HEK293 (cell line): Measurements from ENCODE around the gene FAM83E.
A peak's percentile ranks its signal among the peaks of the same experiment; 100 is the strongest.

Source experiments
- HOXC10 ChIP-seq: sonication (generic); formaldehyde crosslinking; IDR thresholded peaks from 2 replicates; pipeline ENCODE4 v1.8.1; 2023; ENCODE audit warnings: mild to moderate bottlenecking, missing genetic modification reagents
- KLF10 ChIP-seq: fragments of 450-650 bp; IDR thresholded peaks from 2 replicates; pipeline ENCODE4 v1.5.1; 2018; ENCODE audit warnings: missing biosample characterization, mild to moderate bottlenecking, missing genetic modification characterization
- PRDM4 ChIP-seq: fragments of 450-650 bp; formaldehyde crosslinking; IDR thresholded peaks from 2 replicates; pipeline ENCODE4 v1.5.1; 2017; ENCODE audit warnings: missing biosample characterization, missing genetic modification characterization
- ZBTB17 ChIP-seq: fragments of 450-650 bp; formaldehyde crosslinking; IDR thresholded peaks from 2 replicates; pipeline ENCODE4 v1.5.1; 2016; ENCODE audit warnings: missing biosample characterization, missing genetic modification characterization
- ZFHX2 ChIP-seq: fragments of 450-650 bp; formaldehyde crosslinking; conservative IDR thresholded peaks from 2 replicates; pipeline ENCODE4 v1.5.1; 2016; ENCODE audit warnings: missing biosample characterization, missing genetic modification characterization
- ZFP41 ChIP-seq: fragments of 450-650 bp; formaldehyde crosslinking; IDR thresholded peaks from 2 replicates; pipeline ENCODE4 v1.5.1; 2016; ENCODE audit warnings: missing biosample characterization, missing genetic modification characterization, borderline replicate concordance
- ZNF132 ChIP-seq: fragments of 450-650 bp; formaldehyde crosslinking; IDR thresholded peaks from 2 replicates; pipeline ENCODE4 v1.5.1; 2017; ENCODE audit warnings: missing biosample characterization, missing genetic modification characterization, borderline replicate concordance
- ZNF146 ChIP-seq: fragments of 450-650 bp; formaldehyde crosslinking; IDR thresholded peaks from 2 replicates; pipeline ENCODE4 v1.5.1; 2016; ENCODE audit warnings: missing biosample characterization, missing genetic modification characterization
- ZNF175 ChIP-seq: fragments of 450-650 bp; formaldehyde crosslinking; IDR thresholded peaks from 2 replicates; pipeline ENCODE4 v1.5.1; 2016; ENCODE audit warnings: missing biosample characterization, missing genetic modification characterization
- ZNF2 ChIP-seq: fragments of 450-650 bp; formaldehyde crosslinking; IDR thresholded peaks from 2 replicates; pipeline ENCODE4 v1.5.1; 2016; ENCODE audit warnings: missing biosample characterization, missing genetic modification characterization
- ZNF223 ChIP-seq: fragments of 450-650 bp; formaldehyde crosslinking; IDR thresholded peaks from 2 replicates; pipeline ENCODE4 v1.5.1; 2016; ENCODE audit warnings: missing biosample characterization, missing genetic modification characterization
- ZNF280C ChIP-seq: fragments of 450-650 bp; formaldehyde crosslinking; IDR thresholded peaks from 2 replicates; pipeline ENCODE4 v1.5.1; 2016; ENCODE audit warnings: missing biosample characterization, missing genetic modification characterization
- ZNF549 ChIP-seq: fragments of 450-650 bp; IDR thresholded peaks from 2 replicates; pipeline ENCODE4 v1.5.1; 2018; ENCODE audit warnings: missing biosample characterization, missing genetic modification characterization, mild to moderate bottlenecking, inconsistent platforms, moderate library complexity
- ZNF76 ChIP-seq: fragments of 450-650 bp; formaldehyde crosslinking; IDR thresholded peaks from 2 replicates; pipeline ENCODE4; 2016; ENCODE audit warnings: low read depth, missing biosample characterization, missing genetic modification characterization, borderline replicate concordance
- ZNF777 ChIP-seq: fragments of 450-650 bp; formaldehyde crosslinking; IDR thresholded peaks from 2 replicates; pipeline ENCODE4 v1.5.1; 2017; ENCODE audit warnings: missing biosample characterization, missing genetic modification characterization, borderline replicate concordance
- TF ChIP-seq, protein P1 (sequence below): fragments of 450-650 bp; formaldehyde crosslinking; IDR thresholded peaks from 2 replicates; pipeline ENCODE4 v1.5.1; 2016; ENCODE audit warnings: missing biosample characterization, missing genetic modification characterization
- TF ChIP-seq, protein P2 (sequence below): fragments of 450-650 bp; formaldehyde crosslinking; IDR thresholded peaks from 2 replicates; pipeline ENCODE4 v1.5.1; 2016; ENCODE audit warnings: missing biosample characterization, missing genetic modification characterization, borderline replicate concordance
- TF ChIP-seq, protein P3 (sequence below): fragments of 450-650 bp; formaldehyde crosslinking; IDR thresholded peaks from 2 replicates; pipeline ENCODE4 v1.5.1; 2016; ENCODE audit warnings: missing biosample characterization, missing genetic modification characterization, borderline replicate concordance
- TF ChIP-seq, protein P4 (sequence below): fragments of 450-650 bp; formaldehyde crosslinking; IDR thresholded peaks from 2 replicates; pipeline ENCODE4 v1.5.1; 2016; ENCODE audit warnings: missing biosample characterization, missing genetic modification characterization
- TF ChIP-seq, protein P5 (sequence below): fragments of 450-650 bp; formaldehyde crosslinking; IDR thresholded peaks from 2 replicates; pipeline ENCODE4 v1.5.1; 2016; ENCODE audit warnings: missing biosample characterization, missing genetic modification characterization, low read depth
- TF ChIP-seq, protein P6 (sequence below): IDR thresholded peaks from 2 replicates; pipeline ENCODE4 v1.6.1; 2011; ENCODE audit warnings: mild to moderate bottlenecking, low read depth, low read length, borderline replicate concordance

The FAM83E gene

DNA sequence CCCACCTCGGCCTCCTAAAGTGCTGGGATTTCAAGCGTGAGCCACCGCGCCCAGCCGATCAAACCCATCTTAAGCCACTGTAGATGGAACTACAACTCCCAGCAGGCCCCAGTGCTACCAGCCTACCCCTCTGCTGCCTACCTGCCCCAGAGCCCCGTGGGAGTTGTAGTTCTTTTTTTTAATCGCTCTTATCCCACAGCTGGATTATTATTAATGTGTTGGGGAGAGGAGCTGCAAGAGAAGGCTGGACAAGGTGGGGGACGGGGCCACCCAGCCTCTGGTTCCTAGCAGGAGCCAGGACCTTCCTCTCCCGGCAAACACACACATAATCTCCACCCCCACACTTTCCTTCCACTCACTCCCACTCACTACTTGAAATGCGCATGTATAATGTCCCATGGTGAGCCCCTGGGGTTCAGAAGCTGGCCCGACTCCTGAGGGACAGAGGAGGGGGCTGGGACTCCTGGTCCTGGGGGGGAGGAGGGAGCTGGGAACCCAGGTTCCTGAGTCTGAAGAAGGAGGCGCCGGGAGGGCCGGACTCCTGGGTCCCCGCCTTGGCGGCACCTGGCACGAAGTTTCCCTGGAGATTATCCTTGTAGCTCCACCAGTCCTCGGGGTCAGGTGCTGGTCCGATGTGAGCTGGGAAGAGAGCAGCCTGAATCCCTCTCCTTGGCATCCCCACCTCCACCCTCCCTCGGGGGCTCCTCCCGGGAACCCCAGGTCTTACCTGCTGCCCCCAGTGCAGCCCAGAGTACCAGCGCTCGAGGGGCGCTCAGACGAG, 30.2 kb upstream of the FAM83E start (continued):
- TF ChIP-seq ZNF2 (tag by site-specific recombination) (no peak), PRDM4 (no peak), ZNF175 (tag by site-specific recombination) (no peak), ZNF777 (tag by site-specific recombination) (no peak), ZFHX2 (tag by site-specific recombination) (peak; percentile 97), ZNF132 (no peak), ZNF146 (tag by site-specific recombination) (no peak), ZNF223 (tag by site-specific recombination) (no peak), ZBTB17 (tag by site-specific recombination) (peak; percentile 92), ZNF76 (tag by site-specific recombination) (peak; percentile 99), HOXC10 (CRISPR knock-in tag) (0 out of 2 replicates have a peak, but pooled peaks have one; percentile 35), KLF10 (tag by site-specific recombination) (no peak), ZNF280C (tag by site-specific recombination) (no peak), ZNF549 (tag by site-specific recombination) (no peak), ZFP41 (tag by site-specific recombination) (no peak)
- TF ChIP-seq, protein P1, sequence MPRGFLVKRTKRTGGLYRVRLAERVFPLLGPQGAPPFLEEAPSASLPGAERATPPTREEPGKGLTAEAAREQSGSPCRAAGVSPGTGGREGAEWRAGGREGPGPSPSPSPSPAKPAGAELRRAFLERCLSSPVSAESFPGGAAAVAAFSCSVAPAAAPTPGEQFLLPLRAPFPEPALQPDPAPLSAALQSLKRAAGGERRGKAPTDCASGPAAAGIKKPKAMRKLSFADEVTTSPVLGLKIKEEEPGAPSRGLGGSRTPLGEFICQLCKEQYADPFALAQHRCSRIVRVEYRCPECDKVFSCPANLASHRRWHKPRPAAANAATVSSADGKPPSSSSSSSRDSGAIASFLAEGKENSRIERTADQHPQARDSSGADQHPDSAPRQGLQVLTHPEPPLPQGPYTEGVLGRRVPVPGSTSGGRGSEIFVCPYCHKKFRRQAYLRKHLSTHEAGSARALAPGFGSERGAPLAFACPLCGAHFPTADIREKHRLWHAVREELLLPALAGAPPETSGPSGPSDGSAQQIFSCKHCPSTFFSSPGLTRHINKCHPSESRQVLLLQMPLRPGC (tag by site-specific recombination): no peak
- TF ChIP-seq, protein P2, sequence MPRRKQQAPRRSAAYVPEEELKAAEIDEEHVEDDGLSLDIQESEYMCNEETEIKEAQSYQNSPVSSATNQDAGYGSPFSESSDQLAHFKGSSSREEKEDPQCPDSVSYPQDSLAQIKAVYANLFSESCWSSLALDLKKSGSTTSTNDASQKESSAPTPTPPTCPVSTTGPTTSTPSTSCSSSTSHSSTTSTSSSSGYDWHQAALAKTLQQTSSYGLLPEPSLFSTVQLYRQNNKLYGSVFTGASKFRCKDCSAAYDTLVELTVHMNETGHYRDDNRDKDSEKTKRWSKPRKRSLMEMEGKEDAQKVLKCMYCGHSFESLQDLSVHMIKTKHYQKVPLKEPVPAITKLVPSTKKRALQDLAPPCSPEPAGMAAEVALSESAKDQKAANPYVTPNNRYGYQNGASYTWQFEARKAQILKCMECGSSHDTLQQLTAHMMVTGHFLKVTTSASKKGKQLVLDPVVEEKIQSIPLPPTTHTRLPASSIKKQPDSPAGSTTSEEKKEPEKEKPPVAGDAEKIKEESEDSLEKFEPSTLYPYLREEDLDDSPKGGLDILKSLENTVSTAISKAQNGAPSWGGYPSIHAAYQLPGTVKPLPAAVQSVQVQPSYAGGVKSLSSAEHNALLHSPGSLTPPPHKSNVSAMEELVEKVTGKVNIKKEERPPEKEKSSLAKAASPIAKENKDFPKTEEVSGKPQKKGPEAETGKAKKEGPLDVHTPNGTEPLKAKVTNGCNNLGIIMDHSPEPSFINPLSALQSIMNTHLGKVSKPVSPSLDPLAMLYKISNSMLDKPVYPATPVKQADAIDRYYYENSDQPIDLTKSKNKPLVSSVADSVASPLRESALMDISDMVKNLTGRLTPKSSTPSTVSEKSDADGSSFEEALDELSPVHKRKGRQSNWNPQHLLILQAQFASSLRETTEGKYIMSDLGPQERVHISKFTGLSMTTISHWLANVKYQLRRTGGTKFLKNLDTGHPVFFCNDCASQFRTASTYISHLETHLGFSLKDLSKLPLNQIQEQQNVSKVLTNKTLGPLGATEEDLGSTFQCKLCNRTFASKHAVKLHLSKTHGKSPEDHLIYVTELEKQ: no peak
- TF ChIP-seq, protein P3, sequence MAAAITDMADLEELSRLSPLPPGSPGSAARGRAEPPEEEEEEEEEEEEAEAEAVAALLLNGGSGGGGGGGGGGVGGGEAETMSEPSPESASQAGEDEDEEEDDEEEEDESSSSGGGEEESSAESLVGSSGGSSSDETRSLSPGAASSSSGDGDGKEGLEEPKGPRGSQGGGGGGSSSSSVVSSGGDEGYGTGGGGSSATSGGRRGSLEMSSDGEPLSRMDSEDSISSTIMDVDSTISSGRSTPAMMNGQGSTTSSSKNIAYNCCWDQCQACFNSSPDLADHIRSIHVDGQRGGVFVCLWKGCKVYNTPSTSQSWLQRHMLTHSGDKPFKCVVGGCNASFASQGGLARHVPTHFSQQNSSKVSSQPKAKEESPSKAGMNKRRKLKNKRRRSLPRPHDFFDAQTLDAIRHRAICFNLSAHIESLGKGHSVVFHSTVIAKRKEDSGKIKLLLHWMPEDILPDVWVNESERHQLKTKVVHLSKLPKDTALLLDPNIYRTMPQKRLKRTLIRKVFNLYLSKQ (tag by site-specific recombination): no peak
- TF ChIP-seq, protein P4, sequence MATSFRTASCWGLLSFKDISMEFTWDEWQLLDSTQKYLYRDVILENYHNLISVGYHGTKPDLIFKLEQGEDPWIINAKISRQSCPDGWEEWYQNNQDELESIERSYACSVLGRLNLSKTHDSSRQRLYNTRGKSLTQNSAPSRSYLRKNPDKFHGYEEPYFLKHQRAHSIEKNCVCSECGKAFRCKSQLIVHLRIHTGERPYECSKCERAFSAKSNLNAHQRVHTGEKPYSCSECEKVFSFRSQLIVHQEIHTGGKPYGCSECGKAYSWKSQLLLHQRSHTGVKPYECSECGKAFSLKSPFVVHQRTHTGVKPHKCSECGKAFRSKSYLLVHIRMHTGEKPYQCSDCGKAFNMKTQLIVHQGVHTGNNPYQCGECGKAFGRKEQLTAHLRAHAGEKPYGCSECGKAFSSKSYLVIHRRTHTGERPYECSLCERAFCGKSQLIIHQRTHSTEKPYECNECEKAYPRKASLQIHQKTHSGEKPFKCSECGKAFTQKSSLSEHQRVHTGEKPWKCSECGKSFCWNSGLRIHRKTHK: no peak
- TF ChIP-seq, protein P5, sequence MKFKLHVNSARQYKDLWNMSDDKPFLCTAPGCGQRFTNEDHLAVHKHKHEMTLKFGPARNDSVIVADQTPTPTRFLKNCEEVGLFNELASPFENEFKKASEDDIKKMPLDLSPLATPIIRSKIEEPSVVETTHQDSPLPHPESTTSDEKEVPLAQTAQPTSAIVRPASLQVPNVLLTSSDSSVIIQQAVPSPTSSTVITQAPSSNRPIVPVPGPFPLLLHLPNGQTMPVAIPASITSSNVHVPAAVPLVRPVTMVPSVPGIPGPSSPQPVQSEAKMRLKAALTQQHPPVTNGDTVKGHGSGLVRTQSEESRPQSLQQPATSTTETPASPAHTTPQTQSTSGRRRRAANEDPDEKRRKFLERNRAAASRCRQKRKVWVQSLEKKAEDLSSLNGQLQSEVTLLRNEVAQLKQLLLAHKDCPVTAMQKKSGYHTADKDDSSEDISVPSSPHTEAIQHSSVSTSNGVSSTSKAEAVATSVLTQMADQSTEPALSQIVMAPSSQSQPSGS (tag by site-specific recombination): no peak
- TF ChIP-seq, protein P6, sequence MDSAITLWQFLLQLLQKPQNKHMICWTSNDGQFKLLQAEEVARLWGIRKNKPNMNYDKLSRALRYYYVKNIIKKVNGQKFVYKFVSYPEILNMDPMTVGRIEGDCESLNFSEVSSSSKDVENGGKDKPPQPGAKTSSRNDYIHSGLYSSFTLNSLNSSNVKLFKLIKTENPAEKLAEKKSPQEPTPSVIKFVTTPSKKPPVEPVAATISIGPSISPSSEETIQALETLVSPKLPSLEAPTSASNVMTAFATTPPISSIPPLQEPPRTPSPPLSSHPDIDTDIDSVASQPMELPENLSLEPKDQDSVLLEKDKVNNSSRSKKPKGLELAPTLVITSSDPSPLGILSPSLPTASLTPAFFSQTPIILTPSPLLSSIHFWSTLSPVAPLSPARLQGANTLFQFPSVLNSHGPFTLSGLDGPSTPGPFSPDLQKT: no peak
